Measurements from ENCODE around the gene RPP25L. TPM values are rescaled to one million over a fixed set of nuclear protein-coding genes. Genes with fewer than 3 reads are reported as not detected.

RPP25L gene
- total RNA-seq, 4 donors from 2014 or later: 17.0 to 39.0 (median 26.6) TPM

DNA sequence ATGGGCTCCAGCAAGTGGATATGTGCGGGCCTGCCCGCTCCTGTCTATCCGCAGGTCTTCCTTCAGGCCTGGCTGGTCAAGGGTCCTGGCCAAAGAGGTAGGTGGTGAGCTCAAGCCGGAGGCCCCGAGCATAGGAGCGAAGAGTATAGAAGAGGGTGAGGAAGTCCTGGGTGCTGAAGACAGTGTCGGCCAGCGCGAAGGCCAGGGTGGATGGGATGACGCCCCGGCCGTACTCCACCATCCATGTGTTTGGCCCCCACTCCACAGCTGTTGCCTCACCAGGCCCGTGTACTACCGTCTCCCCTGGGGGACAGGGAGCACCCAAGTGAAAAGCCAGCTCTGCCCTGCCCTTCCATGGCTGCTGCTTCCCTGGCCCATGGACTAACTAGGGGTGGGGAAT is 23.7 kb upstream of the RPP25L start:
- intact Hi-C loops (cut with DNase I; ENCODE audit: low total_unique reads): loop anchor here (10.0 kb wide), 1 partner anchor 69 kb away; no protein-coding TSS in a partner anchor
- TF ChIP-seq, protein P1, sequence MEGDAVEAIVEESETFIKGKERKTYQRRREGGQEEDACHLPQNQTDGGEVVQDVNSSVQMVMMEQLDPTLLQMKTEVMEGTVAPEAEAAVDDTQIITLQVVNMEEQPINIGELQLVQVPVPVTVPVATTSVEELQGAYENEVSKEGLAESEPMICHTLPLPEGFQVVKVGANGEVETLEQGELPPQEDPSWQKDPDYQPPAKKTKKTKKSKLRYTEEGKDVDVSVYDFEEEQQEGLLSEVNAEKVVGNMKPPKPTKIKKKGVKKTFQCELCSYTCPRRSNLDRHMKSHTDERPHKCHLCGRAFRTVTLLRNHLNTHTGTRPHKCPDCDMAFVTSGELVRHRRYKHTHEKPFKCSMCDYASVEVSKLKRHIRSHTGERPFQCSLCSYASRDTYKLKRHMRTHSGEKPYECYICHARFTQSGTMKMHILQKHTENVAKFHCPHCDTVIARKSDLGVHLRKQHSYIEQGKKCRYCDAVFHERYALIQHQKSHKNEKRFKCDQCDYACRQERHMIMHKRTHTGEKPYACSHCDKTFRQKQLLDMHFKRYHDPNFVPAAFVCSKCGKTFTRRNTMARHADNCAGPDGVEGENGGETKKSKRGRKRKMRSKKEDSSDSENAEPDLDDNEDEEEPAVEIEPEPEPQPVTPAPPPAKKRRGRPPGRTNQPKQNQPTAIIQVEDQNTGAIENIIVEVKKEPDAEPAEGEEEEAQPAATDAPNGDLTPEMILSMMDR (IDR thresholded peaks at IDR 0.05): no peak
- no peak for TF ChIP-seq POLR2A (IDR thresholded peaks at IDR 0.05)
- WGBS, 2 donors: 88 to 89% methylated on average over 14 of the region's 14 CpGs
- H3K4me3 ChIP-seq (ENCODE audit: low read depth, poor library complexity, severe bottlenecking): no peak overlapping the region
- DNase-seq (ENCODE audit: low spot score in 2 of 2): no peak

DNA sequence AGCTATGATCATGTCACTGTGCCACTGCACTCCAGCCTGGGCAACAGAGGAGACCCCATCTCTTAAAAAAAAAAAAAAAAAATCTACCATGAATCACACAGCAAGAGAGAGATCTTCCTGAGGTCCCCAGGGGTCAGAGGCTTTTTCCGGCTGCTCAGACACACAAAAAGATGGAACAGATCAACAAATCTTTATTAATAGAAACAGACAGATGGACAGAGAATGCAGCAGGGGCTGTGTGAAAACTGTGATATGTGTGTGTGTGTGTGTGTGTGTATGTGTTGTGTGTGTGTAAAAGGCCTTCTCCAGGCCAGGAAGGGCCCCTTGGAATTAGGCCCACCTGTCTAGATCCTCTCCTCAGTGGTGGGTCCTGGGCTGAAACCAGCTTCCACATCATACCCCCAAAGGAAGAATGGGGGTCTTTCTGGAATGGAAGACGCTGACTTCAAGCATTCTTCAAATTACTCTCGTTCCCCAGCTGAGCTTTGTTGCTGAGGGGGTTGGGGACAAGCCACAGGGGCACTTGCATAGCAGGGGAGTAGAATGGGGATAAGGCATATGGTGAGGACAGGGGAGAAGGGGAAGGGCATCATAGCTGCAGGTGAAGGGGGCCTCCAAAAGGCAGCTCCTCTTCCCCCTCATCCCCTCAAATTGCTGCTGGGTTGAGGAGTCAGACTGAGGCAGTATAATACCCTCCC is 22.8 kb upstream of the RPP25L start:
- no peak for DNase-seq (ENCODE audit: low spot score in 2 of 2)
- intact Hi-C loops (cut with DNase I; ENCODE audit: low total_unique reads): loop anchor here (10.0 kb wide), 1 partner anchor 70 kb away; no protein-coding TSS in a partner anchor
- WGBS, 2 donors: 75 to 77% methylated on average over 3 of the region's 3 CpGs
- TF ChIP-seq POLR2A (IDR thresholded peaks at IDR 0.05): no peak
- TF ChIP-seq, protein P1 (IDR thresholded peaks at IDR 0.05): no peak
- no peak overlapping the region for H3K4me3 ChIP-seq (ENCODE audit: low read depth, poor library complexity, severe bottlenecking)

DNA sequence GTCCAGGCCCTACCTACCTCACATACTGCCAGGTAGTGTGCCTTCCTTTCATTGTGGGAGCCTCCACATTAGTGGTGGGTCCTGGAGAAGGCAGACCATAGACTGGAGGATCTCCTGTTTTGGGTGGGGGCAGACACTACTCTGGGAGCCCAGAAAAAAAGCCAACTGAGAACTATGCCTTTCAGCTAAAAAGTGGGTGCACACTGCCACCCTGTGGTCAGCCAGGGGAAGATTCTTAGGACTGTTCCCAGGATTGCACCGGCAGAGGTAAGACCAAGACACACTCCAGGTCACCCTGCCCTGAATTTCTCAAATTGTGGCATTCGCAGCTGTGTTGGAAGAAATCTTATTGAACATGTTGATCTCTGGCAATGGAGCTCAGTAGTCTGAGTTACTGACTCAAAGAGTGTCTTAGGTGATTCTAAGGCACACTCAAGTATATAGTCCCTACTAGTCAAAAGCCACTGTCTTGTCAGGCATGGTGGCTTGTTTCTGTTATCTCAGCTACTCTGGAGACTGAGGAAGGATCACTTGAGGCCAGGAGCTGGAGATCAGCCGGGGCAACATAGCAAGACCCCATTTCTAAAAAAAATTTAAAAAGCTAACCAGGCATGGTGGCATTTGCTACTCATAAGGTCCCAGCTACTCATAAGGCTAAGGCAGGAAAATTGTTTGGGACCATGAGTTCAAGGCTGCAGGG is 22.1 kb upstream of the RPP25L start:
- no peak overlapping the region for H3K4me3 ChIP-seq (ENCODE audit: low read depth, poor library complexity, severe bottlenecking)
- TF ChIP-seq POLR2A (IDR thresholded peaks at IDR 0.05): no peak
- TF ChIP-seq, protein P1 (IDR thresholded peaks at IDR 0.05): peak in 1 of 3 donors; percentile 76
- intact Hi-C loops (cut with DNase I; ENCODE audit: low total_unique reads): loop anchor here (10.0 kb wide), 1 partner anchor 71 kb away; no protein-coding TSS in a partner anchor
- 13 to 25% methylated on average over 3 of the region's 3 CpGs for WGBS, 2 donors
- DNase-seq (ENCODE audit: low spot score in 2 of 2): no peak

DNA sequence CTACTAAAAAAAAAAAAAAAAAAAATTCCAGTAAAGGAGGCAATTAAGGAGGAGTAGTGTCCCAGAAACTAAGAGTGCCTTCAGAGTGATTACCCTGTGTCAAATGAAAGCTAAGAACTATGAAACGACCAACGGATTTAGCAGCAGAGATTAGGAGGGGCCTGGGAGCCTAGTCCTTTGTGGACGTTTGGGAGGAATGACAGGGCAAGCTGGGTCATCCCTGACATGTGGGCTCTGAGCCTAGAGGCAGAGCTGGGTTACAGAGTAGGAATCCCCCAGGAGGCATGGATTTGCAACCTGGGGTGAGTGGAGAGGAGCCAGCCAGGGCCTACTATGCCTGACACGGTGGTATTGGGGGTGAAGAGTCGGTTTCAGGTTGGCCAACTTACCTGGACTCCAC is 21.3 kb upstream of the RPP25L start:
- TF ChIP-seq POLR2A (IDR thresholded peaks at IDR 0.05): no peak
- TF ChIP-seq, protein P1 (IDR thresholded peaks at IDR 0.05): no peak
- 57 to 67% methylated on average over 5 of the region's 5 CpGs for WGBS, 2 donors
- DNase-seq (ENCODE audit: low spot score in 2 of 2): no peak
- no peak overlapping the region for H3K4me3 ChIP-seq (ENCODE audit: low read depth, poor library complexity, severe bottlenecking)
- intact Hi-C loops (cut with DNase I; ENCODE audit: low total_unique reads): loop anchor here (10.0 kb wide), 1 partner anchor 72 kb away; no protein-coding TSS in a partner anchor

DNA sequence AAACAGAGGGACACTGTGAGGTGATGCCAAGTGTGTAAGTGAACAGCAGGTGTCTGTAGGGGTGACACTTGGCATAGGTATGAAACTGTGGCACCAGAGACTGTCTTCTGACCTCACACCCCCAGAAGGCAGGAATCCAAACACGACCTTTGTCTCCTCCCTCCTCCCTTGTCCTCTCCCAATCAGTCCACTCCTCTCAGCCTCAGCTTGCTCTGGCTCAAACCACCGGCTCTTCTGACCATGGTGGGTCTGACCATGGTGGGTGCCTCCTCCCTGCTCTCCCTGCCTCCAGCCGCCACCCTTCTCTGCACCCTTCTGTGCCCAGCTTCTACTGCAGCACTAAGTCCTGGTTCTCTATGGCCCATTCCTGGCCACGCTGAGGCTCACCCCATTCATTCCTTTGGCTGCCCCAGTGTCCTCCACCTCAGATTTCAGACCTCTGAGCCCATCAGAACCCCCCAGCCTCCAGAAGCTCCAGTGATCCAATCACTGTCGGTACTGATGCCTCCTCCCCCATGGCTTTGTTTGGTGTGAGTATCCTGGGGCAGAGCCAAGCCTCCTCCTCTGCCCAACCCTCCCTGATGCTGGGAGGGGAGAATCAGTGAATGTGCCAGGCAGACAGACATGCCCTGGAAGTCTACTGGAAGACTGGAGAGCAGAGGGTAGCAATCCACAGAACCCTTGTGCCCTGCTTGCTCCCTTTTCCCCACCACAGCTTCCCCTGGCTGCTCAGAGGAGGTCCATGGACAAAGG is 18.7 kb upstream of the RPP25L start:
- 41 to 42% methylated on average over 5 of the region's 5 CpGs for WGBS, 2 donors
- no peak for TF ChIP-seq POLR2A (IDR thresholded peaks at IDR 0.05)
- TF ChIP-seq, protein P1 (IDR thresholded peaks at IDR 0.05): no peak
- DNase-seq (ENCODE audit: low spot score in 2 of 2): no peak
- H3K4me3 ChIP-seq (ENCODE audit: low read depth, poor library complexity, severe bottlenecking): no peak overlapping the region
- intact Hi-C loops (cut with DNase I; ENCODE audit: low total_unique reads): loop anchor here (10.0 kb wide), 1 partner anchor 74 kb away; no protein-coding TSS in a partner anchor
